Vein endothelial cell (primary cell): Measurements from ENCODE around the gene DNAJC7. TPM values are rescaled to one million over a fixed set of nuclear protein-coding genes. Genes with fewer than 3 reads are reported as not detected.

ENCODE experiments used
- total RNA-seq: library from RNA; depleted of rRNA; stranded (reverse); fragments of >200 nt; gene quantifications from 2 replicates; pipeline ENCODE4 v1.2.3, GENCODE V29; 2012

Gene DNAJC7
- 74.8 and 84.3 TPM in 2 replicates for total RNA-seq

DNA sequence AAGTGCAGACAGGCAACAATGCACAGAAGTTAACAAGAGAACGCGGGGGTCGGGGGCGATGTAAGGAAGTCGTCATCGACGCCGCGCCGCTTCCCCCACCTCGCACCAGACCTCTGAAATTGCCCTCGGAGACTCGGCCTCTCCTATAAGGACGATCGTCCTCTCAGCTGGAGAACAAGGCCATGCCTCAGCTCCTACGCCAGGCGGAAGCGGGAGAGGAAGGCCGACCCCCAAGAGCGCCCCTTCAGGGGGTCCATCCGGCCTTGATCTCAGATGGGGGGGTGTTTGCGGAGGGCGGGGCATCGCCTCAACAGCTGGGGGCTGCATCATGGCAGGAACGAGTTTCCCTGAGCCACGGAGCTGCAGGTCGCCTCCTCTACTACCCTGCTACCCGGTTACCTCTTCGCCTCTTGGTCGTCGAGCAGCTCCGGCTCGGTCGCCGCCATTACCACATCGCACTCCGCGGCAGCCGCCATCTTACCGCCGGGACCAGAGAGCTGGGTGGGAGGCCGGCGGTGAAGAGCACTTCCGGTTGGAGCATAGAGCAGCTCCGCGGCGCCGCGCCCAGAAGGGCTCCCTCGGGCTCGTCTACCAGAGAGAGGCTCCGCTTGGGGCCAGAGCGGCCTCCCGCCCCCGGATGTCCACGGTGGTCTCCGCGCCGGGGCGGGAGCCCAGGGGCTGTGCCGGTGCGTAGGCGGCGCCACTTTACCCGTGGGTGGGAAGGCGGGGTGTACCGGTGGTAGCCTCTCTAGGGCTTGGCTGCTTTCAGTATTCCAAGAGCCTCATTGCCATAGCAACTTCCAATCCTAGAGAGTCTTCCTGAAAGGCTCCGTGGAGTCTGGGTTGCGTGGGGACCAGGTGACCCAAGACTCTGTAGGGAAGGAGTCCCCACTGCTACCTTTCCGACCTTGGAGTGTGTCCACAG is at the start of gene DNAJC7:
Gene DNAJC7, minus strand, starts transcription at position 499 of the 925 bp plus-strand sequence. Its CDS starts 23 bp downstream, at position 476.

GRCh38 chr17:42050393-42051012 is 33.3 kb upstream of the DNAJC7 start, which contains the start of gene C17orf113:
Gene C17orf113 (minus strand): TSS chr17:42050601. CDS start chr17:42043376, 7,225 bp downstream.

GRCh38 chr17:42019509-42020404 is 2.5 kb upstream of the DNAJC7 start, which contains the start of gene NKIRAS2:
Gene NKIRAS2 (plus strand): TSS chr17:42020090. CDS start chr17:42021578, 1,488 bp downstream.

GRCh38 chr17:41966463-41967140 is 50.6 kb downstream of the DNAJC7 start, which contains the start of gene CNP:
Gene CNP (plus strand): TSS chr17:41966795. CDS start chr17:41966885, 90 bp downstream.

GRCh38 chr17:41930009-41930832 is 87.0 kb downstream of the DNAJC7 start, which contains the start of gene ODAD4:
Gene ODAD4 (plus strand): TSS chr17:41930617. CDS start chr17:41930724, 107 bp downstream.

Other genes with a start within 250 kb of the DNAJC7 start
- gene JUP, start 230.7 kb downstream of the DNAJC7 start, total RNA-seq: 258 and 336 TPM in 2 replicates
- 42.4 and 69.2 TPM in 2 replicates for gene P3H4, start 205.5 kb downstream of the DNAJC7 start, total RNA-seq
- gene FKBP10, start 204.4 kb downstream of the DNAJC7 start, total RNA-seq: 140 and 194 TPM in 2 replicates
- 70.6 and 93.2 TPM in 2 replicates for gene NT5C3B, start 181.2 kb downstream of the DNAJC7 start, total RNA-seq
- not detected in 2 replicates for gene KLHL10, start 179.6 kb downstream of the DNAJC7 start, total RNA-seq
- gene KLHL11, start 152.0 kb downstream of the DNAJC7 start, total RNA-seq: 29.8 and 32.7 TPM in 2 replicates
- 255 and 317 TPM in 2 replicates for gene ACLY, start 98.5 kb downstream of the DNAJC7 start, total RNA-seq
- gene ODAD4, start 86.8 kb downstream of the DNAJC7 start, total RNA-seq: 0.33 and 0.38 TPM in 2 replicates
- 67.6 and 77.7 TPM in 2 replicates for gene CNP, start 50.6 kb downstream of the DNAJC7 start, total RNA-seq
- 75.2 and 84.6 TPM in 2 replicates for gene NKIRAS2, start 2.7 kb upstream of the DNAJC7 start, total RNA-seq
- 0.29 and 0.33 TPM in 2 replicates for gene C17orf113, start 33.2 kb upstream of the DNAJC7 start, total RNA-seq
- gene ZNF385C, start 81.0 kb upstream of the DNAJC7 start, total RNA-seq: not detected in 2 replicates
- gene DHX58, start 95.3 kb upstream of the DNAJC7 start, total RNA-seq: 2.6 and 3.4 TPM in 2 replicates
- gene KAT2A, start 103.9 kb upstream of the DNAJC7 start, total RNA-seq: 15.5 and 16.0 TPM in 2 replicates
- gene HSPB9, start 105.4 kb upstream of the DNAJC7 start, total RNA-seq: not detected in 2 replicates
- gene RAB5C, start 137.6 kb upstream of the DNAJC7 start, total RNA-seq: 187 and 210 TPM in 2 replicates
- under 0.01 TPM in 1 of 2 replicates, not detected in the other for gene KCNH4, start 163.7 kb upstream of the DNAJC7 start, total RNA-seq
- not detected in 2 replicates for gene HCRT, start 168.0 kb upstream of the DNAJC7 start, total RNA-seq
- 12.4 and 15.0 TPM in 2 replicates for gene GHDC, start 177.1 kb upstream of the DNAJC7 start, total RNA-seq